CD4-positive, alpha-beta T cell treated with Interleukin-17A for 4 hours (primary cell): ENCODE measurements around the gene CMTM5.
"Not testable (repeated sequence)": the region's sequence is repeated elsewhere in the genome, so short reads cannot be mapped to it uniquely, and the experiment has no call there.

Experiments
- DNase-seq: peaks from one replicate; pipeline ENCODE4 v3.0.0-alpha.2; 2020; ENCODE audit warnings: mixed read lengths

Gene CMTM5

DNA sequence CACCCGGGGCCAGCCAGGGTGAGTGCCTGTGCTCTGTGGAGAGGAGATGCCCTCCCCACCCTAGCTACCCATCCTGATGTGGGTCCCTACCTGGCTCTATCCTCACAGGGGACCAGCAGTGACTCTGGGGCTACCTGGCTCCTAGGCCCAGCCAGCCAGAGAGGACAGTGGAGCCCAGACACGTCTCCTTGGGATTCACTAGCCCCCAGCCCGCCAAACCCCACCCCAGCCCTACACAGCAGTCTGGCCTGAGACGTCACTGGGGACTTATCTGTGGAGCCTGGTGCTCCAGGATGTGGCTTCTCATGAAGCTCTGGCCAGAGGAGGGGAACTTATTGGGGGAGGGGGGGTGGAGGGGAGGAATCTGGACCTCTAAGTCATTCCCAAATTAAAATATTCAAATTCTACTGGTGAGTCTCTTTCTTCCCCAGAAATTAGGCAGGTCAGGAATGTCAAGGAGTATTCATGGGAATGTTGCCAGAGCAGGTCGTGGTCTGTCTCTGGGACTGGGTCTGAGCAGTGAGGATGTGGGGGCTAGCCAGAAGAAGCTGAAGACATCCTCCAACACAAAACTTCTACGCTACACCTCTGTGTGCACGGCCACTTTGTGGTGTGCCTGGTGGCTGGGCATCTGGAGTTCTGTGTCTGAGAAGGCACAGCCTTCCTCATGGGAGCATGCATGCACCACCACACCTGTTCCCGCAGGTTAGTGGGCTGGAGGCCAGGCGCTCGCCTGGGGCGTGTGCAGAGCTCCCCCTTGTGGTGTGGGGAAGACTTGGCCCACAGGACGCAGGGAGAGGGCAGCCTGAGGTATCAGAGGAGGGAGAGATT, 2.7 kb downstream of the CMTM5 start:
- DNase-seq: peak; percentile 82

DNA sequence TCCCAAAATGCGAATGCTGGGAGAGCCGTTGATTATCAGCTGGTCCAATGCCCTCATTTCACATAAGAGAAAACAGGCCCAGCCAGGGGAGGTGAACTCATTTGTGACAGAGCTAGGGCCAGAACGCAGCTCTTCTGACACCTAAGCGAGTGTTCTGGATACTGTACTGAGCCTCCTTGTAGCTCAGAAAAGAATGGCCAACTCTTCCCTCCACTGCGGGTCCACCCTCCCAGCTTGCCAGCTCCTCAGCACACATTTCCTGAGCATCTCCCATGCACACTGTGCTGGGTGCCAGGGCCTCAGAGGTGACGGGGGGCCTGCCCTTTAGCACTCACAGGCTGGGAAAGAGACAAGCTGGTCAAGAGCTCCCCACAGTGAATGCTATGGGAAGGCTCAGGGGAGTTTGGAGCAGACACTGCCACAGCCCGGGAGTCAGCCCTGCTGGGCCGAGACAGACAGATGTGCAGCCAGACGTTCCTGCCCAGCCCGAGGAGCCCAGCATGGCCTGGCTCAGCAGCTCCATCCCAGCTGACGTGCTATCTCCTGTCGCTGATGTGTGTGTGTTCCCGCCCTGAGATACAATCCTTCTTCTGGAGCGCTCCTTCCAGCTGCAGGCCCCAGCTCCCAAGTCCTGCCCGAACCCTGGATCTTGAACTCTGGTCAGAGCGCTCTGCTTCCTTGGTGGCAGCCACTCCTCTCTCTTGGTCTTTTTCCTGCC, 3.5 kb downstream of the CMTM5 start:
- no peak for DNase-seq

DNA sequence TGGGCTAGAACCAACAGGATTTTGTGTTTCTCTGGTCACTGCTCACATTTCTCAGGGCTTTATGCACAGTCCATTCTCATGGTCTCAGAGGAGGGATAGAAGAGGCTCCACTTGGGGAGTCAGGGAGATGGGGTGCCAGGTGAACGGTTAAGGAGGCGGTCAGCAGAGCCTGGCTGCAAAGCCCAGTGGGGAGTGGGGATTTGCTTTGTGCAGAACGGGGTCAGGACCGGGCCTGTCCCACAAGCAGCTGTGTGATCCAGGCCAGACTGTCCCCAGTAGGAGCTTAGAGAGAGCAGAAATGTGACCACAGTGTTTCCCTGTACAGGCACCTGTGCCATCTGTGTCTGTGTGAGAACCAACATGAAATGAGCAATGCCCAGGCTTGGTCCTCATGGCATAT, 4.1 kb downstream of the CMTM5 start:
- no peak for DNase-seq

DNA sequence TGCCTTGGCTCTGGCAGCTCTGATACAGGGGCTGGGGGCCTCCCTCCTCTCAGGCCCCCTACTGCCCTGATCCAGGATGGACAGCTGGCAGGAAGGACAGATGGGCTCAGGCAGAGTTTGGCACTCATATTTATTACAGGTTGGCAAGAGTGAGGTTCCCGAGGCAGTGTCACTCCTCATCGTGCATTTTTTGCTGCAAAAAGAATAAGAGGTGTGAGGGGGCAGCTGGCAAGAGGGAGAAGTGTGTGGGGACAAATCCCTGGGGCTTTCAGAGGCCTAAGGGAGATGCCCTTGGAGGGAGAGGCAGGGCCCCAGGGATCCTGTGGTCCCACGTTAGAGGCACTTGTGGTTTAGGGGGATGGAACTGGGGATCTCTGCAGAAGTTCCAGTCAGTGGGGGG, 5.0 kb downstream of the CMTM5 start:
- DNase-seq: no peak

DNA sequence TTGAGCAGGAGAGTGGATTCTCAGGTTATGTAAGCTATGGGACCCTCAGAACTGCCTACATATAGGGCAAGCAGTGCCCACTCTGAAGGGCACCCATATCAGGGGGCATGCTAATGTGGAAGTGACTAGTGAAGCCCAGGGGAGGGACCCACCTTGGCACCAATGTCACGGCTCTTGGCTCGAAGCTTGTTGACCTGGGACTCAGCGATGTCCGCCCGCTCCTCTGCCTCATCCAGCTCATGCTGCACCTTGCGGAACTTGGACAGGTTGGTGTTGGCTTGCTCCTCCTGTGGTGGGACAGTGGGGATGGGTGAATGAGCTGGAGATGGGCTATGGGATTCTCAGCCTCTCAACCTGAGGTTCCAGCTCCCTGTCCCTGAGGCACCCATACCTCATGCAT, 5.4 kb downstream of the CMTM5 start:
- DNase-seq: no peak

DNA sequence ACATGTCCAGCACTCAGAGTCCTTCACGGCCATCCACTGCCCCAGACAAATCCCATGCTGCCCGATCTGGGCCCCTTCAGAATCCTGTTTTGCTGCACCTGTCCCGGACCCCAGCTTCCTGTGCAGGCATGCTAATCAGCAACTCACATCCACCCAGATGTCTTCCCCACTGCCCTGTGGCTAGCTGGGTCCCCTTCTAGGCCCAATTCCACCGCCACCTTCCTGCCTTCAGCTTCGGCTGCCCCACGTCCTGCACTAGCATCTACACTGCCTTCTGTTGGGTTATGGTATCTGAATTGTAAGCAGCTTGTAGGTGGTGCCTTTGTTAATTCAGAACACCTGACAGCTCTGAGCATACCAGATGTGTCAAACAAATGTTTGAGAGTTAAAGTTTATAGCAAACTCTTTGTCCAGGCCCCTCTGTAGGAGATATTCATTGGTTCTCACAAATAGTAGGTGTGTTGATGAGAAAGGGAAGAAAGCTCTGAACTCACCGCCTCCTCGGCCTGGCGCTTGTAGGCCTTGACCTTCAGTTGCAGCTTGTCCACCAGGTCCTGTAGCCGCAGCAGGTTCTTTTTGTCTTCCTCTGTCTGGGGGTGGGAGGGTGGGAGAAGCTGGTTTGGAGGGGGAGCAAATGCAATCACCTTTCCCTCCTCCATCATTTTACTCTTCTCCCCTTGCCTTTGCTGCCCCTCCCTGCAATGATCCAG, 6.0 kb downstream of the CMTM5 start:
- DNase-seq: no peak

DNA sequence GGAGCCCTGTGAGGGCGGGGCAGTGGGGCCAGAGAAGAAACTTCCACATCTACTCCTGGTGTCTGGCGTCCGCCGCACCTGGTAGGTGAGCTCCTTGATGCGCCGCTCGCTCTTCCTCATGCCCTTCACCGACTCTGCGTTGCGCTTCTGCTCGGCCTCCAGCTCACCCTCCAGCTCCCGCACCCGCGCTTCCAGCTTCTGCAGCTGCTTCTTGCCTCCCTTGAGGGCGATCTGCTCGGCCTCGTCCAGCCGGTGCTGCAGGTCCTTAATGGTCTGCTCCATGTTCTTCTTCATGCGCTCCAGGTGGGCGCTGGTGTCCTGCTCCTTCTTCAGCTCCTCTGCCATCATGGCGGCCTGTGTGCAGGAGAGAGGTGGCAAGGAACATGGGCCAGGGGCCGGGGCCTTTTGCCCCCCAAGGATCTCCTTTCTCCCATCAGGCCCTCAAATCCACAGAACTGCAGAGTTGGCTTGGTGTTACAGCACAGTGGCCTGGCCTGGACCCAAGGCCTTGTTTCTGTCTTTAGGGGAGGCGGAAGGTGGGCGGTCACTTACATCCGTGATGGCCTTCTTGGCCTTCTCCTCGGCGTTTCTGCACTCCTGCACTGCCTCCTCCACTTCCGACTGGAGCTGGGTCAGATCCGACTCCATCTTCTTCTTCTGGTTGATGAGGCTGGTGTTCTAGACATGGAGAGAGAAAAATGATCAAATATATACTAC, 7.7 kb downstream of the CMTM5 start:
- DNase-seq: no peak

DNA sequence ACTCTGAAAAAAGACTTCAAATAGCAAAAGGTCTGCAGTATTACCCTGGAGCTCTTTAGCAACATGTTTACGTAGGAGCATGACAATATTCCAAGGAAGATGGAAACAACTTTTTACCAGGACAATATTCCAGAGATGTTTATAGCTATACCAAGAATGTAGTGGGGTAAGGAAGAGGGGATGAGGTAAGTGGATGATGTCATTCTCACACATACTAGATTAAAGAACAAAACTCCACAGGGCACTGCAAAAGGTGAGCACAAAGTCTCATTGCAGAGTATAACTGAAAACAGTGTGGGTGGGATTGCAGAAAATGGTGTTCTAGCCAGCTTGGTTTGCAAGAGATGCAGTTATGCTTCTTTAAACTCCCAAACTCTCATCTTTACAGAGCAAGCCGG, 8.4 kb downstream of the CMTM5 start:
- no peak for DNase-seq

DNA sequence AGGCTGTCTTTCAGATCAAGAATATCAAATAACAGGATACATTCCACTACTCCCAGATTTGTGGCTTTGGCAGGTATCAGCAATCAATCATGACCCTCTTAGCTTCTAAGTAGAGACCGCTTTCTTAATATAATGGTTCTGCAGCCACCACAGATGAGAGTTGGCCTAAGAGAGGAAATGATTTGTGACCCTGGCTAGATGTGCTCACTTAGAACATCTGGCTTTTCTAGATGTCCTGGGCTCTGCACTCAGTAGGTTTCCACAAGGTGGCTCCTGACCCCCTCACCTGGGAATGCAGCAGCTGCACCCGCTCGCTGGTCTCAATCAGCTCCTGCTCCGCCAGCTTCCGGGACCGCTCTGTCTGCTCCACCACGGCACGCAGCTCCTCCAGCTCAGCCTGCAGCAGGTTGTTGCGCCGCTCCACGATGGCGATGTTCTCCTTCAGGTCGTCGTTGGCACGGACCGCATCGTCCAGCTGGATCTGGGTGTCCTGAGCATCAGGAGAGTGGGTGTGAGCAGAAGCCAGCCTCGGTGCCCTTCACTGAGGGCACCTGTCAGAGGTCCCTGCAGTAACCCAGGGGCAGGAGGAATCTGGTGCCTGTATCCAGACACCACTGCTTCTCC, 8.9 kb downstream of the CMTM5 start:
- no peak for DNase-seq

DNA sequence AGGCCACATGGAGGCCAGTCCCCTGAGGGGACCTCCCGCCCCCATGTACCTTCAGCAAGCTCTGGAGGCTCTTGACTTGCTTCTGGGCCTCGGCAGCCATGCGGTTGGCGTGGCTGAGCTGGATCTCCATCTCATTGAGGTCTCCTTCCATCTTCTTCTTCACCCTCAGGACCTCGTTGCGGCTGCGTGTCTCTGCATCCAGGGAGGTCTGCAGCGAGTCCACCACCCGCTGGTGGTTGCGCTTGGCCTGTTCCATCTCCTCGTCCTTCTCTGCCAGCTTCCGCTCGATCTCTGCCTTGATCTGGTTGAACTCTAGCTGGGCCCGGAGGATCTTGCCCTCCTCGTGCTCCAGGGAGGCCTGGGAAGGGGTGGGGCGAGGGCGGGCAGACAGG, 9.4 kb downstream of the CMTM5 start:
- DNase-seq: not testable (repeated sequence)

DNA sequence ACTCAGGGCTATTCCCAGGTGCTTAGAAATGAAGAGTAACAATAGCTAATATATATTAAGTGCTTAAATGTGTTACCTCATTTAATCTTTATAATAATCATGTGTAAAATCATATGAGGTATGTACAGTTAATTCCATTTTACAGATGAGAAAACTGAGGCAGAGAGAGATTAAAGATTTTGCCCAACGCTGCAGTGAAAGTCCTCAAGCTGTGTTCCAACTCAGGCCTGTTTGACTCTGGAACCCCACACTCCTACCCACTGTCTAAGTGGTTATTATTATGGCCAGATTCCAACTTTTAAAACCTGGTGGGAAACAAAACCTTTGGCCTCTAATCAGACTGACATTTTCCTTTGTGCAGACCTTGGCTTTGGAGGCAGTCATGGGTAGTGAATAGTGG, 10.2 kb downstream of the CMTM5 start:
- no peak for DNase-seq

DNA sequence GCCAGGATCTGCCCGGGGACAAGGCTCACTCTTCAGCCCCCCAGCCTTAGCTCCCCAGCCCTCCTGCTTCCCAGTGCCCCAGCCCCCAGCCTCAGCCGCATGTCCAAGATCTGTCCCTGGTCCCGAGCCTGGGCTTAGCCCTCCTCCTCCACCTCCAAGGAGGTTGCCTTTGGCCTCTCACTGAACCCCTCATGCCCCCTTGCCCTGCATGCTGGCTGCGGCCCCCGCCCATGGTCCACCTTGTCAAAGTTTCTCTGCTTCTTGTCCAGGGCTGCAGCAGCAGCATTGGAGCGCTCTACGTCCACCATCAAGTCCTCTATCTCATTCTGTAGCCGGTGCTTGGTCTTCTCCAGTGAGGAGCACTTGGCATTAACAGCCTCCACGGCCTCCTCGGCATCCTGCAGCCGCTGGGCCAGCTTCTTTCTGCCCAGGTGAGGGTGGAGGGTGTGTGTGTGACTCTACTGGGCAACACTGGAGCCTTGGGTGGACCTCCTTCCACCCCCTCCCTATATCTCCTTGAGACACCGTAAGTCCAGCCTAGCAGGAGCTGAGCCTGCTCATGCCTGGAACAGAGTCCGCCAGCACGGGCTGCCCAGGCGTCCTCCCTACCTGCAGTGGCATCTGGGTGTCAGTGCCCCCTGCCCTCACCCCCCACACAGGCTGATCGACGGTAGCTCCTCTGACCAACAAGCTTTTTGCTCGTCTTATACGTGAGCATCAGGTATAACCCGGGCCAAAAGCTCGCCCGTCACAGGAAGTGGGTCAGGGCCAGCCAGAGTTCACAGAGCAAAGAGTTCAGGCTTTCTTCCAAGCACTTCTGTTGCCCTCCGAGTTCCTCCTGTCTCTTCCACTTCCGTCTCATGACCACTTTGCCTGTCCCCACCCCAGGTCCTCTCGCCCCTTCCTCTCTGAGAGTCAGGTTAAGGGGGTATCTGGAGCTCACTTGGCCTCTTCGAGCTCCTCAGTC, 11.4 kb downstream of the CMTM5 start:
- DNase-seq: no peak

DNA sequence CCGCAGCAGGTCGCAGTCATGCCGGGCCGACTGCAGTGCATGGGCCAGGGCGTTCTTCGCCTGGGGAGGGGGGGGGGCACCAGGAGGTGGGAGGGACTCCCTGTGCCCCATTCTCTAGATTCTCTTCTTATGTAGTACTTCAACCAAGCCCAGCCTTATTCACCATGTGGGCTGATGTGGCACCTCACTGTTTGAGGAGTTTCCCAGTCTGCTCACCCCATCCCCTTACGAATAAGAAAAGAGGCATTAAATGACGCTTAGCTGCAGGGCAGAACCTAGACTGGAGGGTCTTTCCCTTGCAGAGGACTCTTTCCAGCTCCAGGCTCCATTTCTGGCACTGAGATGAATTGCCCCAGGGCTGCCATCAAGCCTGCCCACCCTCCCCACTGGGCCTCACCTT, 12.2 kb downstream of the CMTM5 start:
- DNase-seq: no peak

DNA sequence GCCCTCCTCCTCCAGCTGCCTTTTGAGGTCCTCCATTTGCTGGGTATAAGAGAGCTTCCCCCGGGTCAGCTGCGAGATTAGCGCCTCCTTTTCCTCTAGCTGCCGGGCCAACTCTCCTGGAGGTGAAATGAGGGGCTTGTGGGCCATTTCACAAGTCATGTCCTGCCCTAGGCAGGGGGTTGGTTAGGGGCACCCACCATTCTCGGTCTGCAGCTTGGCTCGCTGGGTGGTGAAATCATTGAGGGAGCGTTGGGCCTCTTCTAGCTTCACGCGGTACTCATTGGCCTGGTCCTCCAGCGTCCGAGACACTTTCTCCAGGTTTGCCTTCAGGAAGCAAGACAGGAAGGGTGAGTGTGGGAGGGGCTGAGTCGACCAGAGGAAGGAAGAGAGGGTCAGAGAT, 12.6 kb downstream of the CMTM5 start:
- DNase-seq: no peak

DNA sequence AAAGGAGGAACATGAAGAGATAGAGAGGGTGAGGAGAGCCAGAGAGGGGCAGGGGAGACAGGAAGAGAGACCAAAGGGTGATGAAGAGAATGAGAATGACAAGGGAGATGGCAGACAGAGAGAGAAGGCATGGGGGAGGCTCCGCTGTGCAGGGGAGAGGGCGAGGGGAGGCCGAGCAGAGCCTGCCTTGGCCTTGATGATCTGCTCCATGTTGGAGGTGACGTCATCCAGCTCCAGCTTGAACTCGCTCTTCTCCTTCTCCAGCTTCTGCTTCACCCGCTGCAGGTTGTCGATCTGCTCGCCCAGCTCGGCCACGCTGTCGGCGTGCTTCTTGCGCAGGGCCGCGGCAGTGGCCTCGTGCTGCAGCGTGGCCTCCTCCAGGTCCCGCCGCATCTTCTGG, 13.0 kb downstream of the CMTM5 start:
- DNase-seq: not testable (repeated sequence)

DNA sequence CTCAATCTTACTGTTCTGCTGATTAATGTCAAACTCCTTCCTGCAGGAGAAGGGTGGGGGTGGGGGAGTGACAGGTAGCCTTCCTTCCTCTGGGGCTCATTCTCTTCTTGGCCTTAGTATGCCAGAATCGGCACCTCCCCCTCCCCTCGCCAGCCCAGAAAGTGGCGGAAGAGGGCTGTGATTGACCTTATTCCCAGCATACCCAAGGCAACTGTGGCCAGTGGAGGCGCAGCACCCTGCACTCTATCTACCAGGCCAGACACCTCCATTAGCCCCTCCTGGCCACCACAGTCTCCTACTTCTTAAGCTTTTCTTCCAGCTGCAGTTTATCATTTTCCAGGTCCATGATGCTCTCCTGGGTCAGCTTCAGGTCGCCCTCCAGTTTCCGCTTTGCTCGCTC, 15.8 kb downstream of the CMTM5 start:
- DNase-seq: no peak

DNA sequence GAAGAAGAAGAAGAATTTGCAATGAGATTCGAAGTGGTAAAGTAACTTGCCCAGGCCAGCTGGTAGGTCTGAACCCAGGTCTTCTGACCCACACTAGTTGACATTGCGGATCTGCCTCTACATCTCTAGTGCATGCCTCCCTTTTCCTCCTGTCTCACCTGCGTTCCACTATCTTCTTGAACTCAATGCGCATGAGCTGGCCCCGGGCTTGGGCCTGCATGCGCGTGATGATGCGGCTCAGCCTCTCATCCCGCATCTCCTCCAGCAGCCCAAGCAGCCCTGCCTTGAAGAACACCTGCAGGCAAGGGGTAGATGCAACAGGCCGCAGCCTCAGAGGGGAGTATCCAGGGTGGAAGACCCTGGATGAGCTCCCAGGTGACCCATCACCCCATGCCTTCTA, 19.3 kb downstream of the CMTM5 start:
- DNase-seq: no peak

DNA sequence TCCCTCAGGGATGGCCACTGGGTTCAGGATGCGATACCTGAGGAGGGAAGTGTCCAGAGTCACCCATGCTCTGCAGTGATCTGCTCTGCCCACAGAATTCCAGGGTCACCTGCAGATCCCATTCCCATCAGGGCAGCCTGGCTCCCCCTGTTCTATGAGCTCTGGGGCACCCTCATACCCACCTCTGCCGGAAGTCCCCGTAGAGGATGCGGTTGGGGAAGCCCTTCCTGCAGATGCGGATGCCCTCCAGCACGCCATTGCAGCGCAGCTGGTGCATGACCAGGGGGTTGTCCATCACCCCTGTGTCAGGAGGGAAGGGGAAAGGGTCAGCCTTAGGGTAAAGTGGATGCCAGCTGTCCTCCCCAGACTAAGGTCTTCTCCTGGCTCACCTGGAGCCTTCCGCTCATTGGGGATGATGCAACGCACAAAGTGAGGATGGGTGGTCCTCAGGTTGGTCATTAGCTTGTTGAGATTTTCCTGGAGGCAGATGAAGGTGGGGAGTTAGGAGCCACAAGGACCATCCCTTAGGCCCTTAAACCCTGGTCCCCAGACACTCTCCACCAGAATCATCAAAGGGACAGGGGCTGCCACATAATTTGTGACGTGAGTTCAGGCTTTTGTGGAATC, 20.0 kb downstream of the CMTM5 start:
- DNase-seq: no peak

DNA sequence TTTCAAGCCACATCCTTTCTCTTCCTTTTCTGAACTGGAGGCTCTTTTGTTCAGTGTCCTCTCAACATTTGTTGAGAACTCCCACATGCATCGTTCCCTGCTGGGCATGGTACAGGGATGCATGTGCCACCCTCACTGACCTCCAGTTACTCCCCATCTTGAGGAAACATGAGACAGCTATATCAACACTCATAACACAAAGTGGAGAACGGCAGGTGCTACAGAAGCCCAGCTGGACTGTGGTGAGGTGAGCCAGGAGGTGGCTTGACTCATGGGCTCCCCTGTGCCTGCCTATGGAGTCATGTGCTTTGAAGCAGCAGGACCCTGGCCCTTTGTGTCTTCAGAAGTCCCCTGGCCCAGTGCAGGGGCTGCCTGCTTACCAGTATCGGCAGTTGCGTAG, 21.5 kb downstream of the CMTM5 start:
- DNase-seq: no peak

DNA sequence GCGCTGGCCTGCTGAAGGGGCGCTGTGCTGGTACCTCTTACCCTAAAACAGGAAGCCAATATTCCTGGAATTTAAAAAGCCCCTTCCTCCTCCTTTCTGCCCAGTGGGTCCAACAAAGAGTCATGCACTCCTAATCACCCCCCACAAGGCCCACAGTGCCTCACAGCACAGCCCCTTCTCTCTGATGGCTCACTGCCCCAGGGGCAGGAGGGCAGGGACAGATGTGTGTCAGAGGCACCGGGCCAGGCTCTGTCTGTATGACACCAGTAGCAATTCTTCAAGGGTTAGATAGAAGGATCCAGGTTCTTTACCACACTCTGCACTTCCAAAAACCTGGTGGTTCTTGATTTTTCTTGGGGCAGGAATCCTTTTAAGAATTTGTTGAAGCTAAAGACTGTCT, 22.3 kb downstream of the CMTM5 start:
- no peak for DNase-seq

DNA sequence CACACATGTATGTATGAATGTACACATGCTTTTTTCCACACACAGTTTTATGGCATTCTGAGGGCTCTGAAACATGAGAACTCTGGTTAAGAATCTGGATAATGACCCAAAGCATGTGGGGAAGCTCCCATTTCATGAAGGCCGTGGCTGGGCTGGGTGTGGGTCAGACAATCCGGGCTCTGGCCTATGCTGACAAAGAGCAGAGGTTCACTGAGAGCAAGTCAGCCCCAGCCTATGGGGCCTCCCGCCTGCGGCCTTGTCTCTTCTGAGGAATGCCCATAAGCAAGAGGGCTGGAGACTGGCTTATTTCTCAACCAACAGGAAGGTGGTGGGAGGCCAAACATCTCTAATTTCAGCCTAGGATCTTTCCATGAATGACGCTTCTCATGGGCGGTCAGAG, 22.7 kb downstream of the CMTM5 start:
- DNase-seq: no peak
